Peyer's patch (tissue), 4 donors: ENCODE data around the gene MUC13.

Experiments used
- POLR2A ChIP-seq, 2 donors: fragments of 450-650 bp; IDR thresholded peaks; one replicate each; pipeline ENCODE4 v1.5.1; 2017; ENCODE audit warnings: antibody characterized with exemption in 2 of 2, mild to moderate bottlenecking in 2 of 2, moderate library complexity in 2 of 2
- TF ChIP-seq, protein P1 (sequence below), 6 experiments: fragments of 450-650 bp in 4 of 6; fragments of 200-600 bp in 2 of 6; sonication (generic) in 1 of 6; IDR thresholded peaks; one replicate each; pipeline ENCODE4 v1.5.1; 2017 to 2019; ENCODE audit warnings: antibody characterized with exemption in 6 of 6, mild to moderate bottlenecking in 3 of 6, moderate library complexity in 1 of 6

DNA sequence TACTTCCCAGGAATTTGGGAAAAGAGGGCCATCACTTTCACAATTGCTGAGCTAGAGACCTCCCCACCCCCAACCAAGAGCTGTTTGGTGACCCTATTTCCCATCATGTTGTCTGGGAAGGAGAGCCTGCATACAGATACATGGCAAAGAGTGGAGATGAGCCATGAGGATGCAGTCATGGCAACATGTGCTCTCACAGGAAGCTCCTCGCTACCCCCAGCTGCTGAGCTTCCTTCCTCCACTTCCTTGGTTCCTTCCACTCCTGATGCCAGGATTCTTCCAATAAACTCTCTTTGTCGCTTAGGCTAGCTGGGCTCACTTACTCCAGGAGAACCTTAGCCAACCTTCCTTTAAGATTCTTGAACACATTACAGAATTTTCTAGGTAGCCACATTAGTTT, 48.3 kb upstream of the MUC13 start:
- TF ChIP-seq, protein P1, sequence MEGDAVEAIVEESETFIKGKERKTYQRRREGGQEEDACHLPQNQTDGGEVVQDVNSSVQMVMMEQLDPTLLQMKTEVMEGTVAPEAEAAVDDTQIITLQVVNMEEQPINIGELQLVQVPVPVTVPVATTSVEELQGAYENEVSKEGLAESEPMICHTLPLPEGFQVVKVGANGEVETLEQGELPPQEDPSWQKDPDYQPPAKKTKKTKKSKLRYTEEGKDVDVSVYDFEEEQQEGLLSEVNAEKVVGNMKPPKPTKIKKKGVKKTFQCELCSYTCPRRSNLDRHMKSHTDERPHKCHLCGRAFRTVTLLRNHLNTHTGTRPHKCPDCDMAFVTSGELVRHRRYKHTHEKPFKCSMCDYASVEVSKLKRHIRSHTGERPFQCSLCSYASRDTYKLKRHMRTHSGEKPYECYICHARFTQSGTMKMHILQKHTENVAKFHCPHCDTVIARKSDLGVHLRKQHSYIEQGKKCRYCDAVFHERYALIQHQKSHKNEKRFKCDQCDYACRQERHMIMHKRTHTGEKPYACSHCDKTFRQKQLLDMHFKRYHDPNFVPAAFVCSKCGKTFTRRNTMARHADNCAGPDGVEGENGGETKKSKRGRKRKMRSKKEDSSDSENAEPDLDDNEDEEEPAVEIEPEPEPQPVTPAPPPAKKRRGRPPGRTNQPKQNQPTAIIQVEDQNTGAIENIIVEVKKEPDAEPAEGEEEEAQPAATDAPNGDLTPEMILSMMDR (IDR thresholded peaks at IDR 0.05): no peak
- no peak for TF ChIP-seq POLR2A (IDR thresholded peaks at IDR 0.05)
